MM.1S (cell line): ENCODE measurements around the gene FGF1.

ENCODE experiments used
- DNase-seq: peaks from one replicate; pipeline ENCODE4 v3.0.0-alpha.2; 2015
- H2AFZ ChIP-seq: fragments of 300-600 bp; sonication (generic); 2 replicates; pipeline ENCODE4 v1.6.0; 2016; ENCODE audit warnings: antibody characterized with exemption, low read length
- H3F3A ChIP-seq: fragments of 300-600 bp; sonication (generic); 2 replicates; pipeline ENCODE4 v1.6.1; 2016; ENCODE audit warnings: mild to moderate bottlenecking, antibody characterized with exemption, low read length, moderate library complexity, mixed read lengths; ENCODE audit not compliant: insufficient read depth
- H3K27ac ChIP-seq: fragments of 300-600 bp; sonication (generic); 2 replicates; pipeline ENCODE4 v1.5.1; 2016; ENCODE audit warnings: mild to moderate bottlenecking, low read length
- H3K27me3 ChIP-seq: fragments of 300-600 bp; sonication (generic); replicated peaks from 2 replicates; pipeline ENCODE4 v1.6.0; 2016; ENCODE audit warnings: low read length; ENCODE audit not compliant: insufficient read depth
- H3K36me3 ChIP-seq: fragments of 300-600 bp; sonication (generic); replicated peaks from 2 replicates; pipeline ENCODE4 v1.6.1; 2016; ENCODE audit warnings: mild to moderate bottlenecking, low read length, mixed read lengths; ENCODE audit not compliant: insufficient read depth
- H3K4me1 ChIP-seq: fragments of 300-600 bp; sonication (generic); 2 replicates; pipeline ENCODE4 v1.6.1; 2016; ENCODE audit warnings: low read length, mixed read lengths
- H3K4me2 ChIP-seq: fragments of 300-600 bp; sonication (generic); 2 replicates; pipeline ENCODE4 v1.6.0; 2016; ENCODE audit warnings: low read depth, low read length
- H3K4me3 ChIP-seq: fragments of 300-600 bp; sonication (generic); 2 replicates; pipeline ENCODE4 v1.5.1; 2016; ENCODE audit warnings: low read length, mixed read lengths
- H3K79me2 ChIP-seq: fragments of 300-600 bp; sonication (generic); 2 replicates; pipeline ENCODE4 v1.6.1; 2016; ENCODE audit warnings: mixed run types, low read length, mixed read lengths
- H3K9ac ChIP-seq: fragments of 300-600 bp; sonication (generic); 2 replicates; pipeline ENCODE4 v1.6.1; 2016; ENCODE audit warnings: low read length, mixed read lengths
- H3K9me2 ChIP-seq: fragments of 300-600 bp; sonication (generic); replicated peaks from 2 replicates; pipeline ENCODE4 v1.6.1; 2016; ENCODE audit warnings: mild to moderate bottlenecking, low read length, mixed read lengths; ENCODE audit not compliant: insufficient read depth
- H3K9me3 ChIP-seq: fragments of 300-600 bp; sonication (generic); replicated peaks from 2 replicates; pipeline ENCODE4 v1.6.1; 2016; ENCODE audit warnings: mild to moderate bottlenecking, low read length, mixed read lengths; ENCODE audit not compliant: insufficient read depth
- H4K20me1 ChIP-seq: fragments of 300-600 bp; sonication (generic); 2 replicates; pipeline ENCODE4 v1.6.1; 2016; ENCODE audit warnings: mild to moderate bottlenecking, low read length, moderate library complexity, mixed read lengths; ENCODE audit not compliant: insufficient read depth
- CTCF ChIP-seq: fragments of 300-600 bp; sonication (generic); IDR thresholded peaks from 2 replicates; pipeline ENCODE4 v1.5.1; 2016; ENCODE audit warnings: antibody characterized with exemption, low read length, mixed read lengths
- EZH2 ChIP-seq: fragments of 300-600 bp; sonication (generic); optimal IDR thresholded peaks from 2 replicates; pipeline ENCODE3; 2017; ENCODE audit warnings: low read depth, mild to moderate bottlenecking, antibody characterized with exemption, low read length, mixed read lengths
- EZH2phosphoT487 ChIP-seq: fragments of 300-600 bp; sonication (generic); IDR thresholded peaks from 2 replicates; pipeline ENCODE4 v1.6.1; 2018; ENCODE audit warnings: antibody characterized with exemption, low read length

FGF1 gene

GRCh38 chr5:142549834-142550233 lies 136.1 kb downstream of the FGF1 start:
- no peaks in the 10 kb centered on the region for H3K79me2 ChIP-seq
- no peaks in the 10 kb centered on the region for H3K9me2 ChIP-seq
- TF ChIP-seq EZH2 (no peak), CTCF (no peak), EZH2phosphoT487 (no peak)

GRCh38 chr5:142548739-142549275 lies 137.1 kb downstream of the FGF1 start:
- Histone ChIP-seq H3K4me1 (no peaks in the 10 kb centered on the region), H3K27me3 (no peaks in the 10 kb centered on the region), H3K79me2 (no peaks in the 10 kb centered on the region), H3K9me3 (no peaks in the 10 kb centered on the region), H3K9ac (no peak overlapping the region), H4K20me1 (no peaks in the 10 kb centered on the region), H3K27ac (no peak overlapping the region), H3K4me3 (no peak overlapping the region), H2AFZ (no peak overlapping the region), H3K9me2 (no peaks in the 10 kb centered on the region), H3F3A (no peaks in the 10 kb centered on the region), H3K36me3 (no peaks in the 10 kb centered on the region), H3K4me2 (no peak overlapping the region)
- TF ChIP-seq EZH2phosphoT487 = no peak
- TF ChIP-seq EZH2 = no peak
- peak; percentile 52 for TF ChIP-seq CTCF
- peak; percentile 24 for DNase-seq

More at GRCh38 chr5:142549834-142550233, 136.1 kb downstream of the FGF1 start:
- no peaks in the 10 kb centered on the region for H3K4me1 ChIP-seq
- H3F3A ChIP-seq = no peaks in the 10 kb centered on the region
- H3K27ac ChIP-seq = no peak overlapping the region
- H3K27me3 ChIP-seq = no peaks in the 10 kb centered on the region
- no peak for DNase-seq
- H3K9me3 ChIP-seq = no peaks in the 10 kb centered on the region
- H3K4me3 ChIP-seq = no peak overlapping the region
- no peak overlapping the region for H3K4me2 ChIP-seq
- H3K9ac ChIP-seq = no peak overlapping the region
- H3K36me3 ChIP-seq = no peaks in the 10 kb centered on the region
- H2AFZ ChIP-seq = no peak overlapping the region
- H4K20me1 ChIP-seq = no peaks in the 10 kb centered on the region

- no peak overlapping the region for H3K9ac ChIP-seq
- H3K27ac ChIP-seq = no peak overlapping the region
- DNase-seq = no peak
These were observed 138.2 kb downstream of the FGF1 start for GRCh38 chr5:142547445-142548380.

More at GRCh38 chr5:142547445-142548380, 138.2 kb downstream of the FGF1 start:
- Histone ChIP-seq H3K9me3 (no peaks in the 10 kb centered on the region), H2AFZ (no peak overlapping the region), H3K4me1 (no peaks in the 10 kb centered on the region), H3K4me3 (no peak overlapping the region), H3K79me2 (no peaks in the 10 kb centered on the region), H4K20me1 (no peaks in the 10 kb centered on the region), H3K27me3 (no peaks in the 10 kb centered on the region), H3K9me2 (no peaks in the 10 kb centered on the region), H3K4me2 (no peak overlapping the region), H3K36me3 (no peaks in the 10 kb centered on the region), H3F3A (no peaks in the 10 kb centered on the region)
- TF ChIP-seq EZH2phosphoT487 (no peak), CTCF (no peak)
